Nephron progenitor cell (in vitro differentiated cells): ENCODE results near the gene TRIB2.

Source experiments
- DNase-seq: peaks from one replicate; pipeline ENCODE4 v3.0.0; 2021
- H3K27ac Mint-ChIP-seq: 2 replicates; pipeline ENCODE4 v1.8.0; 2021; ENCODE audit warnings: mild to moderate bottlenecking, moderate library complexity, mixed read lengths
- H3K27me3 Mint-ChIP-seq: 2 replicates; pipeline ENCODE4 v1.8.0; 2021; ENCODE audit warnings: mild to moderate bottlenecking, low read depth, mixed read lengths; ENCODE audit not compliant: poor library complexity
- H3K36me3 Mint-ChIP-seq: 2 replicates; pipeline ENCODE4 v1.8.0; 2021; ENCODE audit warnings: low read depth, mixed read lengths
- H3K4me1 Mint-ChIP-seq: 2 replicates; pipeline ENCODE4 v1.8.0; 2021; ENCODE audit warnings: mixed read lengths
- H3K4me3 Mint-ChIP-seq: 2 replicates; pipeline ENCODE4 v1.8.0; 2021; ENCODE audit warnings: mild to moderate bottlenecking, moderate library complexity, mixed read lengths
- H3K9me3 Mint-ChIP-seq: 2 replicates; pipeline ENCODE4 v1.8.0; 2021; ENCODE audit warnings: mild to moderate bottlenecking, moderate library complexity, mixed read lengths
- CTCF ChIP-seq: fragments of 200-600 bp; sonication (generic); IDR thresholded peaks from 2 replicates; pipeline ENCODE4 v1.5.0; 2021; ENCODE audit warnings: antibody characterized with exemption

The TRIB2 gene

GRCh38 chr2:12683457-12684100 lies 33.2 kb upstream of the TRIB2 start:
- Mint-ChIP-seq H3K36me3 (peaks cover 7% of the 10 kb centered on the region), H3K27me3 (peaks cover 11% of the 10 kb centered on the region), H3K4me3 (no peak overlapping the region), H3K4me1 (peaks cover 18% of the 10 kb centered on the region), H3K9me3 (peaks cover 18% of the 10 kb centered on the region), H3K27ac (no peak overlapping the region)
- no peak for DNase-seq
- TF ChIP-seq CTCF, result no peak

- no peak for TF ChIP-seq CTCF
- no peak overlapping the region for H3K27ac Mint-ChIP-seq
- H3K9me3 Mint-ChIP-seq, result peaks cover 19% of the 10 kb centered on the region
- H3K27me3 Mint-ChIP-seq, result peaks cover 11% of the 10 kb centered on the region
- H3K4me3 Mint-ChIP-seq, result no peak overlapping the region
- H3K36me3 Mint-ChIP-seq, result peaks cover 7% of the 10 kb centered on the region
- DNase-seq, result no peak
- H3K4me1 Mint-ChIP-seq, result peaks cover 18% of the 10 kb centered on the region
These were observed 32.2 kb upstream of the TRIB2 start for GRCh38 chr2:12684471-12684936.

- H3K9me3 Mint-ChIP-seq, result peaks cover 19% of the 10 kb centered on the region
- H3K4me1 Mint-ChIP-seq, result peaks cover 18% of the 10 kb centered on the region
- no peak for DNase-seq
- H3K27me3 Mint-ChIP-seq, result peaks cover 11% of the 10 kb centered on the region
- peaks cover 5% of the 10 kb centered on the region for H3K36me3 Mint-ChIP-seq
- no peak for TF ChIP-seq CTCF
- no peak overlapping the region for H3K4me3 Mint-ChIP-seq
- no peak overlapping the region for H3K27ac Mint-ChIP-seq
These were observed 31.6 kb upstream of the TRIB2 start for GRCh38 chr2:12685145-12685544.

- H3K4me3 Mint-ChIP-seq, result no peak overlapping the region
- peaks cover 18% of the 10 kb centered on the region for H3K4me1 Mint-ChIP-seq
- H3K36me3 Mint-ChIP-seq, result peaks cover 4% of the 10 kb centered on the region
- peaks cover 11% of the 10 kb centered on the region for H3K27me3 Mint-ChIP-seq
- no peak for DNase-seq
- H3K9me3 Mint-ChIP-seq, result peaks cover 19% of the 10 kb centered on the region
- TF ChIP-seq CTCF, result no peak
- H3K27ac Mint-ChIP-seq, result no peak overlapping the region
These were observed 30.8 kb upstream of the TRIB2 start for GRCh38 chr2:12685956-12686355.

GRCh38 chr2:12686708-12687283 lies 29.9 kb upstream of the TRIB2 start:
- no peak for DNase-seq
- Mint-ChIP-seq H3K4me1 (peaks cover 18% of the 10 kb centered on the region), H3K27me3 (peaks cover 16% of the 10 kb centered on the region), H3K36me3 (peaks cover 4% of the 10 kb centered on the region), H3K27ac (peak overlapping the region; percentile 70), H3K4me3 (no peak overlapping the region), H3K9me3 (peaks cover 27% of the 10 kb centered on the region)
- TF ChIP-seq CTCF, result no peak

GRCh38 chr2:12688091-12688490 lies 28.6 kb upstream of the TRIB2 start:
- no peak for DNase-seq

More at GRCh38 chr2:12688091-12688490, 28.6 kb upstream of the TRIB2 start:
- Mint-ChIP-seq H3K4me1 (peaks cover 8% of the 10 kb centered on the region), H3K27ac (no peak overlapping the region), H3K27me3 (peaks cover 20% of the 10 kb centered on the region), H3K9me3 (peaks cover 39% of the 10 kb centered on the region), H3K4me3 (no peak overlapping the region), H3K36me3 (peaks cover 12% of the 10 kb centered on the region)
- TF ChIP-seq CTCF, result no peak
